ENCODE results near the gene C14orf180.

GRCh38 chr14:104559804-104560585, 19.6 kb upstream of the C14orf180 start:
- TF ChIP-seq POLR2AphosphoS5 (IDR thresholded peaks at IDR 0.05) = no peak
- TF ChIP-seq POLR2A (IDR thresholded peaks at IDR 0.05) = no peak
- no peak for TF ChIP-seq CTCF (IDR thresholded peaks at IDR 0.05)
